Subcutaneous abdominal adipose tissue (tissue), 5 donors: ENCODE measurements around the gene DAZ3.
"Not testable (repeated sequence)": the region's sequence is repeated elsewhere in the genome, so short reads cannot be mapped to it uniquely, and the experiment has no call there.

Source experiments
- H3K27ac ChIP-seq: one replicate; pipeline ENCODE4 v1.7.0; 2013; ENCODE audit warnings: low read depth, mild to moderate bottlenecking, inconsistent platforms, low read length, moderate library complexity
- H3K27me3 ChIP-seq, 5 donors: one replicate each; pipeline ENCODE4 v1.7.0; 2013; ENCODE audit warnings: low read length in 5 of 5, inconsistent platforms in 1 of 5; ENCODE audit not compliant: control insufficient read depth in 5 of 5, insufficient read depth in 4 of 5
- H3K36me3 ChIP-seq, 5 donors: one replicate each; pipeline ENCODE4 v1.7.0; 2013; ENCODE audit warnings: low read length in 5 of 5; ENCODE audit not compliant: control insufficient read depth in 5 of 5, insufficient read depth in 5 of 5
- H3K4me1 ChIP-seq, 5 donors: one replicate each; pipeline ENCODE4 v1.7.0; 2013; ENCODE audit warnings: low read length in 5 of 5, mild to moderate bottlenecking in 3 of 5, moderate library complexity in 1 of 5; ENCODE audit not compliant: control insufficient read depth in 5 of 5, insufficient read depth in 5 of 5
- H3K4me3 ChIP-seq, 5 donors: one replicate each; pipeline ENCODE4 v1.7.0; 2013; ENCODE audit warnings: low read length in 5 of 5, low read depth in 1 of 5
- H3K9ac ChIP-seq, 5 donors: one replicate each; pipeline ENCODE4 v1.7.0; 2013; ENCODE audit warnings: low read length in 5 of 5, mild to moderate bottlenecking in 4 of 5, moderate library complexity in 3 of 5
- H3K9me3 ChIP-seq, 5 donors: one replicate each; pipeline ENCODE4 v1.7.0; 2013; ENCODE audit warnings: low read length in 5 of 5; ENCODE audit not compliant: control insufficient read depth in 5 of 5
- donor health status: healthy.
- donor health status: healthy.
- donor health status: healthy.
- donor health status: healthy.
- donor health status: healthy.

Gene DAZ3

GRCh38 chrY:24813293-24813692, at the start of gene DAZ3:
Gene DAZ3 (minus strand): TSS chrY:24813393. CDS start chrY:24813185, 208 bp downstream.
- H3K36me3 ChIP-seq, H3K9ac ChIP-seq, H3K9me3 ChIP-seq, H3K4me3 ChIP-seq, H3K4me1 ChIP-seq, H3K27me3 ChIP-seq, H3K27ac ChIP-seq: not testable (repeated sequence)

GRCh38 chrY:24833619-24834018, 20.4 kb upstream of the DAZ3 start, which contains the start of gene DAZ4:
Gene DAZ4 (plus strand): TSS chrY:24833919. CDS start chrY:24834127, 208 bp downstream.
- not testable (repeated sequence) for H3K27me3 ChIP-seq, H3K9ac ChIP-seq, H3K9me3 ChIP-seq, H3K4me1 ChIP-seq, H3K4me3 ChIP-seq, H3K27ac ChIP-seq, H3K36me3 ChIP-seq

- H3K36me3 ChIP-seq, H3K9me3 ChIP-seq, H3K4me1 ChIP-seq, H3K9ac ChIP-seq, H3K27ac ChIP-seq, H3K4me3 ChIP-seq, H3K27me3 ChIP-seq: not testable (repeated sequence)
Observed at GRCh38 chrY:24825069-24825468, 11.9 kb upstream of the DAZ3 start.

- not testable (repeated sequence) for H3K4me1 ChIP-seq, H3K9ac ChIP-seq, H3K9me3 ChIP-seq, H3K27ac ChIP-seq, H3K4me3 ChIP-seq, H3K36me3 ChIP-seq, H3K27me3 ChIP-seq
Observed at GRCh38 chrY:24824184-24824879, 11.1 kb upstream of the DAZ3 start.

- not testable (repeated sequence) for H3K9me3 ChIP-seq, H3K4me3 ChIP-seq, H3K27me3 ChIP-seq, H3K36me3 ChIP-seq, H3K9ac ChIP-seq, H3K4me1 ChIP-seq, H3K27ac ChIP-seq
Observed at GRCh38 chrY:24821836-24822235, 8.6 kb upstream of the DAZ3 start.
